C4-2B (cell line): ENCODE results near the gene YTHDC2.

ENCODE experiments used
- ZFX ChIP-seq: fragments of 450-650 bp; IDR thresholded peaks from 2 replicates; pipeline ENCODE4 v1.6.1; 2017
- TF ChIP-seq, protein P1 (sequence below): fragments of 450-650 bp; conservative IDR thresholded peaks from 2 replicates; pipeline ENCODE4 v1.5.1; 2017; ENCODE audit warnings: mild to moderate bottlenecking

DNA sequence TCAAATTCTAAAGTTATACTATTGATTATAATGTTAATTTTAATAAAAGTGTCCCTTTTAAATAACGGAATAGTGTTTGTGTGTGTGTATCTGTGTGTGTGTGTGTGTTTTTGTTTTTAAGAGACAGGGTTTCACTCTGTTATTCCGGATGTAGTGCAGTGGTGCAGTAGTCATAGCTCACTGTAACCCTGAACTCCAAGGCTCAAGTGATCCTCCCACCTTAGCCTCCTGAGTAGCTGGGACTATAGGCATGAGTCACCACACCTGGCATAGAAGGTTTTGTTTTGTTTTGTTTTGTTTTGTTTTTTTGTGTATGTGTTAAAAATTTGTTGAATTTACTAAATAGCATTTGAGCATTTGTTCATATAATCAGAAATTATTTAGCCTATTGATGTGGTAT, 64.6 kb downstream of the YTHDC2 start:
- TF ChIP-seq, protein P1, sequence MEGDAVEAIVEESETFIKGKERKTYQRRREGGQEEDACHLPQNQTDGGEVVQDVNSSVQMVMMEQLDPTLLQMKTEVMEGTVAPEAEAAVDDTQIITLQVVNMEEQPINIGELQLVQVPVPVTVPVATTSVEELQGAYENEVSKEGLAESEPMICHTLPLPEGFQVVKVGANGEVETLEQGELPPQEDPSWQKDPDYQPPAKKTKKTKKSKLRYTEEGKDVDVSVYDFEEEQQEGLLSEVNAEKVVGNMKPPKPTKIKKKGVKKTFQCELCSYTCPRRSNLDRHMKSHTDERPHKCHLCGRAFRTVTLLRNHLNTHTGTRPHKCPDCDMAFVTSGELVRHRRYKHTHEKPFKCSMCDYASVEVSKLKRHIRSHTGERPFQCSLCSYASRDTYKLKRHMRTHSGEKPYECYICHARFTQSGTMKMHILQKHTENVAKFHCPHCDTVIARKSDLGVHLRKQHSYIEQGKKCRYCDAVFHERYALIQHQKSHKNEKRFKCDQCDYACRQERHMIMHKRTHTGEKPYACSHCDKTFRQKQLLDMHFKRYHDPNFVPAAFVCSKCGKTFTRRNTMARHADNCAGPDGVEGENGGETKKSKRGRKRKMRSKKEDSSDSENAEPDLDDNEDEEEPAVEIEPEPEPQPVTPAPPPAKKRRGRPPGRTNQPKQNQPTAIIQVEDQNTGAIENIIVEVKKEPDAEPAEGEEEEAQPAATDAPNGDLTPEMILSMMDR = no peak
- TF ChIP-seq ZFX = no peak
